Measurements from ENCODE around the gene CPA1. TPM values are rescaled to one million over a fixed set of nuclear protein-coding genes. Genes with fewer than 3 reads are reported as not detected.

The CPA1 gene
- polyA plus RNA-seq, 4 donors: 0.28 to 12.7 (median 8.9) TPM

GRCh38 chr7:130384371-130384801 lies 4.1 kb downstream of the CPA1 start:
- no peak for FAIRE-seq
- 85 to 94% (median 90%) methylated on average over 10 of the region's 10 CpGs for WGBS, 3 donors
- H3K4me1 ChIP-seq (ENCODE audit: control insufficient read depth in 3 of 3, insufficient read depth in 2 of 3, low read depth in 1 of 3, low read length in 2 of 3): peaks cover 0 to 23% (median 0%) of the 10 kb centered on the region in 3 donors

GRCh38 chr7:130384841-130385599 lies 4.7 kb downstream of the CPA1 start:
- Histone ChIP-seq H3K27me3 (ENCODE audit: control insufficient read depth in 3 of 3, insufficient read depth in 3 of 3, low read length in 3 of 3) (no peaks in the 10 kb centered on the region), H3K36me3 (ENCODE audit: control insufficient read depth in 3 of 3, insufficient read depth in 2 of 3, low read depth in 1 of 3, low read length in 3 of 3) (no peaks in the 10 kb centered on the region), H3K4me3 (ENCODE audit: low read depth in 1 of 3, low read length in 3 of 3) (no peak overlapping the region), H3K9me3 (ENCODE audit: control insufficient read depth in 2 of 2, insufficient read depth in 1 of 2, low read depth in 1 of 2, low read length in 1 of 2) (peaks cover 0 to 4% of the 10 kb centered on the region in 2 donors), H3K4me1 (ENCODE audit: control insufficient read depth in 3 of 3, insufficient read depth in 2 of 3, low read depth in 1 of 3, low read length in 2 of 3) (peaks cover 0 to 18% (median 0%) of the 10 kb centered on the region in 3 donors), H3K27ac (ENCODE audit: low read depth in 1 of 3, low read length in 2 of 3) (no peak overlapping the region)
- WGBS, 3 donors: 93 to 95% (median 94%) methylated on average over 13 of the region's 13 CpGs
- no peak for DNase-seq
- no peak for FAIRE-seq

More at GRCh38 chr7:130384371-130384801, 4.1 kb downstream of the CPA1 start:
- Histone ChIP-seq H3K27me3 (ENCODE audit: control insufficient read depth in 3 of 3, insufficient read depth in 3 of 3, low read length in 3 of 3) (no peaks in the 10 kb centered on the region), H3K36me3 (ENCODE audit: control insufficient read depth in 3 of 3, insufficient read depth in 2 of 3, low read depth in 1 of 3, low read length in 3 of 3) (no peaks in the 10 kb centered on the region), H3K4me3 (ENCODE audit: low read depth in 1 of 3, low read length in 3 of 3) (no peak overlapping the region), H3K27ac (ENCODE audit: low read depth in 1 of 3, low read length in 2 of 3) (no peak overlapping the region), H3K9me3 (ENCODE audit: control insufficient read depth in 2 of 2, insufficient read depth in 1 of 2, low read depth in 1 of 2, low read length in 1 of 2) (peaks cover 0 to 4% of the 10 kb centered on the region in 2 donors)
- DNase-seq: no peak

DNA sequence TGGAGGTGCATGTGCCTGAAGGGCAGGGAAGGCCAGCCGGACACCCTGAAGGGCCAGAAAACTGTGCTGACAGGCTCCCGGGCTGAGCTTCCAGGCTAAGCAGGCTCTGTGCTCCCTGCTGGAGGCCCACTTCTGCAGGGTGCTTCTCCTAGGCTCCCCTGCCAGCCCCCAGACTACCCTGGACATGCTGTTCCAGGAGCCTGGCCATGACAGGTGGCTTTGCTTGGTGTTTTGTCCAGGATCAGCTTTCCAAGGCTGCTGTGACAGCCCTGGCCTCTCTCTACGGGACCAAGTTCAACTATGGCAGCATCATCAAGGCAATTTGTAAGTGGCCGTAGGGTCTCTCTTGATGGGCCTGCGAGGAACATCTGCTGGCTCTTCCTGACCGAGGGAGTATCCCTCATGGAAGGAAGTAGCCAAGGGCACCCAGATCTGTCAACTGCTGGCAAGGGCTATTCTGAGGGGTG lies 5.3 kb downstream of the CPA1 start:
- FAIRE-seq: no peak
- 89 to 96% (median 91%) methylated on average over 6 of the region's 6 CpGs for WGBS, 3 donors
- H3K27ac ChIP-seq (ENCODE audit: low read depth in 1 of 3, low read length in 2 of 3): no peak overlapping the region
- DNase-seq: no peak
- H3K9me3 ChIP-seq (ENCODE audit: control insufficient read depth in 2 of 2, insufficient read depth in 1 of 2, low read depth in 1 of 2, low read length in 1 of 2): peaks cover 0 to 4% of the 10 kb centered on the region in 2 donors
- H3K4me3 ChIP-seq (ENCODE audit: low read depth in 1 of 3, low read length in 3 of 3): no peak overlapping the region
- H3K36me3 ChIP-seq (ENCODE audit: control insufficient read depth in 3 of 3, insufficient read depth in 2 of 3, low read depth in 1 of 3, low read length in 3 of 3): no peaks in the 10 kb centered on the region
- no peaks in the 10 kb centered on the region for H3K27me3 ChIP-seq (ENCODE audit: control insufficient read depth in 3 of 3, insufficient read depth in 3 of 3, low read length in 3 of 3)
- peaks cover 0 to 12% (median 0%) of the 10 kb centered on the region in 3 donors for H3K4me1 ChIP-seq (ENCODE audit: control insufficient read depth in 3 of 3, insufficient read depth in 2 of 3, low read depth in 1 of 3, low read length in 2 of 3)

DNA sequence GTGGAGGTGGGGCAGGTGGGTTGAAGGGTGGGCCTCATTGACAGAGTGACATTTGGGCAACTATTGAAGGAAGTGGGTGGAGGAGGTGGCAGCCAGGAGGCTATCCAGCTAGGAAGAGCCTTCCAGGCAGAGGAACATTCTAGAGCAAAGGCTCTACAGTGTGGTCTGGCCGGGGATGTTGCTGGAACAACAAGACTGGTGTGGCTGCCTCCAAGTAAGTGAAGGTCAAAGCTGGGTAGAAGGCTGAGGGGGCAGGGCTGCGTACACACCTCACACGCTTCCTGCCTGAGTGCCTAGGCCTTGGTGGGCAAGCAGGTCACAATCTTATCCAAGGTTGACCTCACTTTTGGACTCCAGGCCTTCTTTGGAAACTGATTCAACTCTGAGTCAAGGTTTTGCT lies 6.6 kb downstream of the CPA1 start:
- Histone ChIP-seq H3K27me3 (ENCODE audit: control insufficient read depth in 3 of 3, insufficient read depth in 3 of 3, low read length in 3 of 3) (no peaks in the 10 kb centered on the region), H3K4me3 (ENCODE audit: low read depth in 1 of 3, low read length in 3 of 3) (no peak overlapping the region), H3K9me3 (ENCODE audit: control insufficient read depth in 2 of 2, insufficient read depth in 1 of 2, low read depth in 1 of 2, low read length in 1 of 2) (peaks cover 0 to 4% of the 10 kb centered on the region in 2 donors), H3K27ac (ENCODE audit: low read depth in 1 of 3, low read length in 2 of 3) (no peak overlapping the region), H3K4me1 (ENCODE audit: control insufficient read depth in 3 of 3, insufficient read depth in 2 of 3, low read depth in 1 of 3, low read length in 2 of 3) (peaks cover 0 to 4% (median 0%) of the 10 kb centered on the region in 3 donors), H3K36me3 (ENCODE audit: control insufficient read depth in 3 of 3, insufficient read depth in 2 of 3, low read depth in 1 of 3, low read length in 3 of 3) (no peaks in the 10 kb centered on the region)
- 90 to 98% (median 98%) methylated on average over 3 of the region's 3 CpGs for WGBS, 3 donors
- no peak for FAIRE-seq
- DNase-seq: no peak

DNA sequence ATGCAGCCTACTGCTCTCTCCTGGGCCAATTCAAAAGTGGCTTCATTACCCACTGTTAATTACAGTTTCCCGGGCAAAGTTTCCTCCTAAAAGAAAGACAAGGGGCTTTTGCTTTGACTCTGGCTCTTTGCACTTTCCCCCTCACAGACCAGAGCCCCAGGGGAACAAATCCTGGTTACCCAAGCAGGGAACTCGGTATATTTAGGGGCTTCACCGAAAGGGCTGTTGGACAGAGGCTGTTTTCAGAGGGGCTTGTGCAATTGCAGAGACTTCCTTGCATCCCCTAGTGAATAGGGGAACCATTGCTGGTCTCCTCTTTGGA lies 7.0 kb downstream of the CPA1 start:
- WGBS, 3 donors: 81 to 90% (median 88%) methylated on average over 3 of the region's 3 CpGs

DNA sequence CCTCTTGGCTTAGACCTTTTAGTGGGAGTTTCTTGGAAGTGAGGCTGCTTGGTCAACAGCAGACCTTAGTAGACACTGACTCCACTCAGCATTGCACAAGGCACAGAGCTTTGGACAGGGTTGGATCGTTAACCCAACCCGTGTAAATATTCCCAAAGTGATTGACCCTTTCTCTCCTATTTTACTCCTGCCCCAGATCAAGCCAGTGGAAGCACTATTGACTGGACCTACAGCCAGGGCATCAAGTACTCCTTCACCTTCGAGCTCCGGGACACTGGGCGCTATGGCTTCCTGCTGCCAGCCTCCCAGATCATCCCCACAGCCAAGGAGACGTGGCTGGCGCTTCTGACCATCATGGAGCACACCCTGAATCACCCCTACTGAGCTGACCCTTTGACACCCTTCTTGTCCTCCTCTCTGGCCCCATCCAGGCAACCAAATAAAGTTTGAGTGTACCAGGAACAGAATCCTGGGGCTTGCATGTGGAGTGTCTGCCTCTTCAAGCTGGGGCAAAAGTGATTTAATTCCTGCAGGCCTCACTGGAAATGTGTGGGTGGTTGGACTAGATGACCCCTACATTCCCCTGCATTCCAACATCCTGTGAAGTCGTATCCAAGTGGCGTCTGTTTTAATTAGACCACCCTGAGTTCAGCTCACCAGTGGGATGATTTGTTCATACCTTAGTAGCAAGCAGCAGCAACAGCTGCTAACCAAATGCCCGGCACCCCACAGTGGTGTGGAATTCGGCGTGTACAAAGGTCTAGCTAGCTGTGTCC lies 7.5 kb downstream of the CPA1 start:
- DNase-seq: no peak
- peaks cover 0 to 9% (median 0%) of the 10 kb centered on the region in 3 donors for H3K4me1 ChIP-seq (ENCODE audit: control insufficient read depth in 3 of 3, insufficient read depth in 2 of 3, low read depth in 1 of 3, low read length in 2 of 3)
- no peaks in the 10 kb centered on the region for H3K27me3 ChIP-seq (ENCODE audit: control insufficient read depth in 3 of 3, insufficient read depth in 3 of 3, low read length in 3 of 3)
- H3K36me3 ChIP-seq (ENCODE audit: control insufficient read depth in 3 of 3, insufficient read depth in 2 of 3, low read depth in 1 of 3, low read length in 3 of 3): no peaks in the 10 kb centered on the region
- peaks cover 0 to 4% of the 10 kb centered on the region in 2 donors for H3K9me3 ChIP-seq (ENCODE audit: control insufficient read depth in 2 of 2, insufficient read depth in 1 of 2, low read depth in 1 of 2, low read length in 1 of 2)
- no peak for FAIRE-seq
- no peak overlapping the region for H3K4me3 ChIP-seq (ENCODE audit: low read depth in 1 of 3, low read length in 3 of 3)
- H3K27ac ChIP-seq (ENCODE audit: low read depth in 1 of 3, low read length in 2 of 3): no peak overlapping the region
- WGBS, 3 donors: 82 to 90% (median 86%) methylated on average over 12 of the region's 12 CpGs

More for the DNA sequence above, 7.0 kb downstream of the CPA1 start:
- no peak for FAIRE-seq
- H3K27ac ChIP-seq (ENCODE audit: low read depth in 1 of 3, low read length in 2 of 3): no peak overlapping the region
- peaks cover 0 to 6% (median 0%) of the 10 kb centered on the region in 3 donors for H3K4me1 ChIP-seq (ENCODE audit: control insufficient read depth in 3 of 3, insufficient read depth in 2 of 3, low read depth in 1 of 3, low read length in 2 of 3)
- H3K4me3 ChIP-seq (ENCODE audit: low read depth in 1 of 3, low read length in 3 of 3): no peak overlapping the region
- no peaks in the 10 kb centered on the region for H3K36me3 ChIP-seq (ENCODE audit: control insufficient read depth in 3 of 3, insufficient read depth in 2 of 3, low read depth in 1 of 3, low read length in 3 of 3)
- peaks cover 0 to 4% of the 10 kb centered on the region in 2 donors for H3K9me3 ChIP-seq (ENCODE audit: control insufficient read depth in 2 of 2, insufficient read depth in 1 of 2, low read depth in 1 of 2, low read length in 1 of 2)
- no peaks in the 10 kb centered on the region for H3K27me3 ChIP-seq (ENCODE audit: control insufficient read depth in 3 of 3, insufficient read depth in 3 of 3, low read length in 3 of 3)
- no peak for DNase-seq

DNA sequence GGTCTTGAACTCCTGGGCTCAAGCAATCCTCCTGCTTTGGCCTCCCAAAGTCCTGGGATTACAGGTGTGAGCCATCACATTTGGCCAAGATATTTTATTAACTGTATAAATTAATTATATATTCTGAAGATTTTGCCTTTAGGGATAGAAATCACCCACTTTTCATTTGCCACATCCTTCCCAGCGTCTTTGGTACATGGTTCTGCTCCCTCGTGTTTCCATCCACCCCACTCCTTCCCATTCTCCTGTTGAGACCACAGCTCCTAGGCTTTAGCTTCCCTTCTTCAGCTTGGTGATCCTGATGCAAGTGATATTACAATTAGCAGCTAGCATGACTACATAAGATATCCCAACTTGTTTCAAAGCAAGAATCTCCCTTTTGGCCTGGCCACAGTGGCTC lies 8.4 kb downstream of the CPA1 start:
- FAIRE-seq (no peak), DNase-seq (no peak)
- WGBS, 3 donors: 67 to 98% (median 94%) methylated on average over 2 of the region's 2 CpGs
- no peak overlapping the region for H3K4me3 ChIP-seq (ENCODE audit: low read depth in 1 of 3, low read length in 3 of 3)
- H3K36me3 ChIP-seq (ENCODE audit: control insufficient read depth in 3 of 3, insufficient read depth in 2 of 3, low read depth in 1 of 3, low read length in 3 of 3): no peaks in the 10 kb centered on the region
- H3K4me1 ChIP-seq (ENCODE audit: control insufficient read depth in 3 of 3, insufficient read depth in 2 of 3, low read depth in 1 of 3, low read length in 2 of 3): peaks cover 0 to 18% (median 0%) of the 10 kb centered on the region in 3 donors
- peaks cover 0 to 4% of the 10 kb centered on the region in 2 donors for H3K9me3 ChIP-seq (ENCODE audit: control insufficient read depth in 2 of 2, insufficient read depth in 1 of 2, low read depth in 1 of 2, low read length in 1 of 2)
- H3K27ac ChIP-seq (ENCODE audit: low read depth in 1 of 3, low read length in 2 of 3): no peak overlapping the region
- H3K27me3 ChIP-seq (ENCODE audit: control insufficient read depth in 3 of 3, insufficient read depth in 3 of 3, low read length in 3 of 3): no peaks in the 10 kb centered on the region

DNA sequence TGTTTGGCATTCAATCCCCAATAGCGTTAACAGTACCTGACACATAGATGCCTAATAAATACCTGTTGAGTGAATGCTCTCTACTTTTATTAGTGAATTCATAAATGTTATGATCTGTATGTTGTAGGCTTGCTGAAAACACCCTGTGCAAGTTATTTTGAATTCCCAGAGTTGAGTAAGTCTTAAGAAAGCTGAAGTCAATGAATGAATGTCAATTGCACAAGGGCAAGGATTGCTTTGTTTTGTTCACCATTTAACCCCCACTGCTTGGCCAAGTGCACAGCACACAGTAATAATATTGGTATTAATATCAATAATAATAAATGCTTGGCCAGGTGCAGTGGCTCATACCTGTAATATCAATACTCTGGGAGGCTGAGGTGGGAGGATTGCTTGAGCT lies 10.2 kb downstream of the CPA1 start:
- Histone ChIP-seq H3K4me3 (ENCODE audit: low read depth in 1 of 3, low read length in 3 of 3) (no peak overlapping the region), H3K9me3 (ENCODE audit: control insufficient read depth in 2 of 2, insufficient read depth in 1 of 2, low read depth in 1 of 2, low read length in 1 of 2) (peaks cover 0 to 4% of the 10 kb centered on the region in 2 donors), H3K27me3 (ENCODE audit: control insufficient read depth in 3 of 3, insufficient read depth in 3 of 3, low read length in 3 of 3) (no peaks in the 10 kb centered on the region), H3K27ac (ENCODE audit: low read depth in 1 of 3, low read length in 2 of 3) (no peak overlapping the region), H3K36me3 (ENCODE audit: control insufficient read depth in 3 of 3, insufficient read depth in 2 of 3, low read depth in 1 of 3, low read length in 3 of 3) (no peaks in the 10 kb centered on the region), H3K4me1 (ENCODE audit: control insufficient read depth in 3 of 3, insufficient read depth in 2 of 3, low read depth in 1 of 3, low read length in 2 of 3) (peaks cover 0 to 30% (median 0%) of the 10 kb centered on the region in 3 donors)
- no peak for DNase-seq
- FAIRE-seq: no peak
- WGBS, 3 donors: 93 to 97% (median 96%) methylated on average over 1 of the region's 1 CpG

Measured in small intestine (tissue), 7 donors.